Measurements from ENCODE around the gene CSNK1G1.

CSNK1G1 gene

GRCh38 chr15:64164436-64164835 is 191.5 kb downstream of the CSNK1G1 start:
- Histone ChIP-seq H4K20me1 (ENCODE audit: low read depth, low read length) (no peaks in the 10 kb centered on the region), H3K9ac (ENCODE audit: low read length) (peak overlapping the region; percentile 64; the same call in 1 of the 2 replicates), H3K4me3 (ENCODE audit: insufficient read depth, low read length, poor library complexity, severe bottlenecking) (no peak overlapping the region), H3F3A (ENCODE audit: insufficient read depth) (peaks cover 17% of the 10 kb centered on the region), H3K9me2 (replicated peaks; ENCODE audit: insufficient read depth, low read length) (no peaks in the 10 kb centered on the region), H3K27me3 (ENCODE audit: low read length) (no peaks in the 10 kb centered on the region), H2AFZ (ENCODE audit: low read depth, low read length, severe bottlenecking) (peak overlapping the region; percentile 85), H3K79me2 (ENCODE audit: insufficient read depth, low read length) (peaks cover 21% of the 10 kb centered on the region), H3K4me2 (ENCODE audit: low read depth, low read length, poor library complexity, severe bottlenecking) (peak overlapping the region; percentile 80), H3K27ac (ENCODE audit: low read depth, low read length) (peak overlapping the region; percentile 72; the same call in 1 of the 2 replicates), H3K36me3 (ENCODE audit: low read length) (peaks cover 6% of the 10 kb centered on the region; the same call in 1 of the 2 replicates), H3K9me3 (ENCODE audit: insufficient read depth, low read length) (no peaks in the 10 kb centered on the region)
- TF ChIP-seq, protein P1, sequence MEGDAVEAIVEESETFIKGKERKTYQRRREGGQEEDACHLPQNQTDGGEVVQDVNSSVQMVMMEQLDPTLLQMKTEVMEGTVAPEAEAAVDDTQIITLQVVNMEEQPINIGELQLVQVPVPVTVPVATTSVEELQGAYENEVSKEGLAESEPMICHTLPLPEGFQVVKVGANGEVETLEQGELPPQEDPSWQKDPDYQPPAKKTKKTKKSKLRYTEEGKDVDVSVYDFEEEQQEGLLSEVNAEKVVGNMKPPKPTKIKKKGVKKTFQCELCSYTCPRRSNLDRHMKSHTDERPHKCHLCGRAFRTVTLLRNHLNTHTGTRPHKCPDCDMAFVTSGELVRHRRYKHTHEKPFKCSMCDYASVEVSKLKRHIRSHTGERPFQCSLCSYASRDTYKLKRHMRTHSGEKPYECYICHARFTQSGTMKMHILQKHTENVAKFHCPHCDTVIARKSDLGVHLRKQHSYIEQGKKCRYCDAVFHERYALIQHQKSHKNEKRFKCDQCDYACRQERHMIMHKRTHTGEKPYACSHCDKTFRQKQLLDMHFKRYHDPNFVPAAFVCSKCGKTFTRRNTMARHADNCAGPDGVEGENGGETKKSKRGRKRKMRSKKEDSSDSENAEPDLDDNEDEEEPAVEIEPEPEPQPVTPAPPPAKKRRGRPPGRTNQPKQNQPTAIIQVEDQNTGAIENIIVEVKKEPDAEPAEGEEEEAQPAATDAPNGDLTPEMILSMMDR (IDR thresholded peaks at IDR 0.05; ENCODE audit: insufficient read depth, low read length, poor library complexity, severe bottlenecking) = no peak
- no peak for TF ChIP-seq EZH2phosphoT487 (conservative IDR thresholded peaks at IDR 0.05; ENCODE audit: low read length)

DNA sequence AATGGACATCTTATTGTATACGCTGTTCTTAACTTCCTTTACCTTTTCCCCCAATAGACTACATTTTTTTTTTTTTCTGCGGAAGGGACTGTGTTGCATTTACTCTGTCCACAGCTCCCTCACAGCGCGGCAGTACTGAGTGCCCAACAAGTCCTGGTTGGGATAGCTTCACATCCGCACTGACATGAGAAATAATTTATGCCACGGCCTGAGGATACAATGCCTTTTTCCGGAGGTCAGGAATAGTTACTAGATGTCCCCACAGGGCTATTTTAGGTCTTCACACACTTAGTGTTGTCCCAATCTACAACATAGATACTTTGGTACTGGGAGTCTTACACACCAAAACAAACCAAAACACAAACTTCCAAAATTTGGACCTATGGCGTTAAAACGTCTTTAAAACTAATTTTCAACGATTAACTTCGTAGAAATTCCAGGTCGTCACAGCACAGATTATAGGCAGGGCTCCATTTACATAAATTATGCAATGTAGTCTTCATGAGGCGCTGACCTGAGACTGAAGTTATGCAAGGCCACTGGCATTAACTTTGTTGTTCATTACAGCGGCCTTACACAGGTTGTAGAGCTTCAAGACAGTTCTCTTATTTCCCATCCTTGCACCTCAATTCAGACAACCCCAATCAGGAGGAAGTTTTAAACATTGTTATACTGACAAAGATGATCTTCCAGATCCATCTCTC is 192.2 kb downstream of the CSNK1G1 start:
- peak overlapping the region; percentile 72 for H3K27ac ChIP-seq (ENCODE audit: low read depth, low read length)

GRCh38 chr15:64162869-64163658 is 192.9 kb downstream of the CSNK1G1 start, which contains the start of gene PPIB:
Gene PPIB, minus strand, starts transcription at chr15:64163022. Its CDS starts 36 bp downstream, at chr15:64162986.
- peaks cover 24% of the 10 kb centered on the region for H3F3A ChIP-seq (ENCODE audit: insufficient read depth)
- no peaks in the 10 kb centered on the region for H3K9me2 ChIP-seq (replicated peaks; ENCODE audit: insufficient read depth, low read length)
- H3K9me3 ChIP-seq (ENCODE audit: insufficient read depth, low read length) = no peaks in the 10 kb centered on the region
- H3K9ac ChIP-seq (ENCODE audit: low read length) = peak within 1 kb of the TSS; percentile 89
- H3K27ac ChIP-seq (ENCODE audit: low read depth, low read length) = peak within 1 kb of the TSS; percentile 72
- no peaks in the 10 kb centered on the region for H4K20me1 ChIP-seq (ENCODE audit: low read depth, low read length)
- H3K79me2 ChIP-seq (ENCODE audit: insufficient read depth, low read length) = peaks cover 21% of the 10 kb centered on the region
- peak within 1 kb of the TSS; percentile 83 for H3K4me2 ChIP-seq (ENCODE audit: low read depth, low read length, poor library complexity, severe bottlenecking)
- no peaks in the 10 kb centered on the region for H3K27me3 ChIP-seq (ENCODE audit: low read length)
- no peak for TF ChIP-seq EZH2phosphoT487 (conservative IDR thresholded peaks at IDR 0.05; ENCODE audit: low read length)
- TF ChIP-seq, protein P1 (IDR thresholded peaks at IDR 0.05; ENCODE audit: insufficient read depth, low read length, poor library complexity, severe bottlenecking) = peak; percentile 18
- H2AFZ ChIP-seq (ENCODE audit: low read depth, low read length, severe bottlenecking) = peak within 1 kb of the TSS; percentile 85
- H3K4me3 ChIP-seq (ENCODE audit: insufficient read depth, low read length, poor library complexity, severe bottlenecking) = peak within 1 kb of the TSS; percentile 95
- H3K36me3 ChIP-seq (ENCODE audit: low read length) = peaks cover 6% of the 10 kb centered on the region; the same call in 1 of the 2 replicates

More for the DNA sequence above, 192.2 kb downstream of the CSNK1G1 start:
- Histone ChIP-seq H3K9me2 (replicated peaks; ENCODE audit: insufficient read depth, low read length) (no peaks in the 10 kb centered on the region), H3K4me3 (ENCODE audit: insufficient read depth, low read length, poor library complexity, severe bottlenecking) (peak overlapping the region; percentile 52), H2AFZ (ENCODE audit: low read depth, low read length, severe bottlenecking) (peak overlapping the region; percentile 85), H3K27me3 (ENCODE audit: low read length) (no peaks in the 10 kb centered on the region), H3K9ac (ENCODE audit: low read length) (peak overlapping the region; percentile 64), H4K20me1 (ENCODE audit: low read depth, low read length) (no peaks in the 10 kb centered on the region), H3K79me2 (ENCODE audit: insufficient read depth, low read length) (peaks cover 21% of the 10 kb centered on the region), H3K9me3 (ENCODE audit: insufficient read depth, low read length) (no peaks in the 10 kb centered on the region), H3K4me2 (ENCODE audit: low read depth, low read length, poor library complexity, severe bottlenecking) (peak overlapping the region; percentile 80), H3K36me3 (ENCODE audit: low read length) (peaks cover 6% of the 10 kb centered on the region; the same call in 1 of the 2 replicates), H3F3A (ENCODE audit: insufficient read depth) (peaks cover 17% of the 10 kb centered on the region)
- TF ChIP-seq, protein P1 (IDR thresholded peaks at IDR 0.05; ENCODE audit: insufficient read depth, low read length, poor library complexity, severe bottlenecking) = no peak
- no peak for TF ChIP-seq EZH2phosphoT487 (conservative IDR thresholded peaks at IDR 0.05; ENCODE audit: low read length)
